H1 (cell line): ENCODE results near the gene PTER. TPM values are rescaled to one million over a fixed set of nuclear protein-coding genes. Genes with fewer than 3 reads are reported as not detected.
A peak's percentile ranks its signal among the peaks of the same experiment; 100 is the strongest.

Experiments
- CTCF ChIA-PET: fragments of 300-600 bp; sonication (Branson Sonifier 250); formaldehyde crosslinking; loops from one replicate; lab custom pipeline; 2021; ENCODE audit not compliant: partially characterized antibody; lab: Charles Lee
- POLR2A ChIA-PET: fragments of 300-600 bp; sonication (Branson Sonifier 250); formaldehyde crosslinking; loops from one replicate; lab custom pipeline; 2021; ENCODE audit warnings: inconsistent platforms; ENCODE audit not compliant: partially characterized antibody; lab: Charles Lee
- DNase-seq, 2 experiments: peaks; one replicate each; pipeline versions ENCODE4 v3.0.0 to v3.0.0-alpha.2; 2010 to 2022; ENCODE audit warnings: low spot score in 2 of 2, low read depth in 1 of 2, mixed read lengths in 1 of 2
- FAIRE-seq: peaks from 2 replicates; lab custom pipeline; 2011; peaks lifted over from hg19 to GRCh38; lab: Jason Lieb, UNC
- H2AFZ ChIP-seq: 2 replicates; pipeline ENCODE4 v1.8.1; 2012; ENCODE audit warnings: low read length, inconsistent platforms
- H2AK5ac ChIP-seq: 2 replicates; pipeline ENCODE4 v1.6.1; 2013; ENCODE audit warnings: low read depth, low read length
- H2BK120ac ChIP-seq: replicated peaks from 2 replicates; pipeline ENCODE3; 2013; ENCODE audit warnings: low read depth, low read length, inconsistent platforms
- H2BK12ac ChIP-seq: 2 replicates; pipeline ENCODE4 v1.6.1; 2013; ENCODE audit warnings: low read depth, low read length
- H2BK15ac ChIP-seq: 2 replicates; pipeline ENCODE4 v1.6.1; 2013; ENCODE audit warnings: low read length
- H2BK20ac ChIP-seq: 2 replicates; pipeline ENCODE4 v1.6.1; 2013; ENCODE audit warnings: low read length
- H2BK5ac ChIP-seq: 2 replicates; pipeline ENCODE4 v1.6.1; 2013; ENCODE audit warnings: low read depth, low read length
- H3K14ac ChIP-seq: 2 replicates; pipeline ENCODE4 v1.6.1; 2013; ENCODE audit warnings: inconsistent platforms; ENCODE audit not compliant: insufficient read length
- H3K18ac ChIP-seq: 2 replicates; pipeline ENCODE4 v1.6.1; 2013; ENCODE audit warnings: low read length; ENCODE audit errors: extremely low read depth
- H3K23ac ChIP-seq: 2 replicates; pipeline ENCODE4 v1.6.1; 2013; ENCODE audit warnings: inconsistent platforms; ENCODE audit not compliant: insufficient read length
- H3K23me2 ChIP-seq: 2 replicates; pipeline ENCODE4 v1.6.1; 2013; ENCODE audit warnings: low read depth, low read length
- H3K27ac ChIP-seq: 2 replicates; pipeline ENCODE4 v1.6.1; 2011; ENCODE audit warnings: low read depth, low read length, inconsistent platforms
- H3K27me3 ChIP-seq, 4 experiments: replicated peaks in 1 of 4; 1 replicate in 1 of 4; 2 replicates in 3 of 4; pipeline versions ENCODE4 v1.6.1 to v1.8.1; 2011 to 2013; ENCODE audit warnings: low read length in 3 of 4, mild to moderate bottlenecking in 3 of 4, inconsistent platforms in 2 of 4, mixed read lengths in 2 of 4, moderate library complexity in 1 of 4; ENCODE audit not compliant: control insufficient read depth in 3 of 4, insufficient read depth in 3 of 4; ENCODE audit errors: extremely low read depth in 1 of 4
- H3K36me3 ChIP-seq, 4 experiments: 2 replicates each; pipeline versions ENCODE4 v1.6.1 to v1.8.1; 2011 to 2013; ENCODE audit warnings: mild to moderate bottlenecking in 4 of 4, low read length in 3 of 4, moderate library complexity in 2 of 4, control low read depth in 1 of 4, inconsistent platforms in 1 of 4; ENCODE audit not compliant: insufficient read depth in 4 of 4, control insufficient read depth in 2 of 4
- H3K4ac ChIP-seq: replicated peaks from 2 replicates; pipeline ENCODE3; 2013; ENCODE audit warnings: low read length, low read depth, mixed read lengths, inconsistent platforms; ENCODE audit not compliant: insufficient read length
- H3K4me1 ChIP-seq, 4 experiments: replicated peaks in 1 of 4; 1 replicate in 1 of 4; 2 replicates in 3 of 4; pipeline versions ENCODE4 v1.6.1 to v1.8.1; 2011 to 2013; ENCODE audit warnings: low read length in 3 of 4, inconsistent platforms in 2 of 4, mixed read lengths in 1 of 4; ENCODE audit not compliant: insufficient read depth in 4 of 4, control insufficient read depth in 3 of 4
- H3K4me2 ChIP-seq, 2 experiments: 2 replicates each; pipeline versions ENCODE4 v1.6.1 to v1.8.1; 2011 to 2013; ENCODE audit warnings: low read depth in 2 of 2, low read length in 2 of 2, control low read depth in 1 of 2, inconsistent platforms in 1 of 2, mild to moderate bottlenecking in 1 of 2; ENCODE audit not compliant: insufficient read depth in 1 of 2
- H3K4me3 ChIP-seq, 4 experiments: fragments of 200-600, 300-600 bp in 1 of 4; sonication (generic), shearing (Covaris generic), sonication (Bioruptor Twin) in 1 of 4; 2 replicates each; pipeline versions ENCODE4 v1.5.1 to v1.8.1; 2011 to 2016; ENCODE audit warnings: low read length in 4 of 4, low read depth in 3 of 4, control low read depth in 2 of 4, inconsistent platforms in 2 of 4, mild to moderate bottlenecking in 2 of 4, mixed read lengths in 1 of 4, moderate library complexity in 1 of 4; ENCODE audit not compliant: insufficient read depth in 2 of 4; ENCODE audit errors: extremely low read depth in 1 of 4
- H3K56ac ChIP-seq: replicated peaks from 2 replicates; pipeline ENCODE3; 2013; ENCODE audit warnings: low read depth, mild to moderate bottlenecking, mixed read lengths, low read length, inconsistent platforms; ENCODE audit not compliant: insufficient read length
- H3K79me1 ChIP-seq: 2 replicates; pipeline ENCODE4 v1.6.1; 2013; ENCODE audit warnings: low read depth, low read length, control low read depth
- H3K79me2 ChIP-seq, 2 experiments: 2 replicates each; pipeline versions ENCODE4 v1.6.1 to v1.8.1; 2012 to 2013; ENCODE audit warnings: low read length in 2 of 2, mild to moderate bottlenecking in 2 of 2, inconsistent platforms in 1 of 2; ENCODE audit not compliant: insufficient read depth in 2 of 2, control insufficient read depth in 1 of 2
- H3K9ac ChIP-seq, 4 experiments: replicated peaks in 1 of 4; 1 replicate in 1 of 4; 2 replicates in 3 of 4; pipeline versions ENCODE4 v1.6.1 to v1.8.1; 2011 to 2013; ENCODE audit warnings: low read depth in 3 of 4, low read length in 3 of 4, control low read depth in 2 of 4, mild to moderate bottlenecking in 2 of 4, moderate library complexity in 2 of 4, inconsistent platforms in 1 of 4; ENCODE audit errors: extremely low read depth in 1 of 4
- H3K9me3 ChIP-seq, 2 experiments: 2 replicates each; pipeline versions ENCODE4 v1.6.1 to v1.8.1; 2012 to 2013; ENCODE audit warnings: mild to moderate bottlenecking in 2 of 2, moderate library complexity in 2 of 2, control low read depth in 1 of 2, inconsistent platforms in 1 of 2, low read depth in 1 of 2, low read length in 1 of 2, mixed read lengths in 1 of 2; ENCODE audit not compliant: insufficient read depth in 2 of 2
- H4K20me1 ChIP-seq, 2 experiments: replicated peaks in 1 of 2; 2 replicates each; pipeline versions ENCODE3 to v1.8.1; 2011 to 2013; ENCODE audit warnings: inconsistent platforms in 2 of 2, low read length in 2 of 2, mild to moderate bottlenecking in 1 of 2; ENCODE audit not compliant: insufficient read depth in 2 of 2, control insufficient read depth in 1 of 2
- H4K5ac ChIP-seq: 2 replicates; pipeline ENCODE4 v1.6.1; 2013; ENCODE audit warnings: low read length, low read depth, mixed read lengths, inconsistent platforms; ENCODE audit not compliant: insufficient read length
- H4K8ac ChIP-seq: 2 replicates; pipeline ENCODE4 v1.8.0; 2013; ENCODE audit warnings: mild to moderate bottlenecking, moderate library complexity, low read length, inconsistent platforms; ENCODE audit not compliant: insufficient read depth; ENCODE audit errors: extremely low read depth
- H4K91ac ChIP-seq: replicated peaks from 2 replicates; pipeline ENCODE3; 2013; ENCODE audit warnings: low read length, mixed read lengths, inconsistent platforms; ENCODE audit not compliant: insufficient read length
- HDAC2 ChIP-seq, 2 experiments: fragments of 300-600 bp in 1 of 2; sonication (generic) in 1 of 2; IDR thresholded peaks; 2 replicates each; pipeline ENCODE4 v1.6.1; 2011 to 2012; ENCODE audit warnings: low read depth in 2 of 2, low read length in 2 of 2, mild to moderate bottlenecking in 2 of 2, moderate library complexity in 2 of 2, borderline replicate concordance in 1 of 2, inconsistent platforms in 1 of 2
- RAD21 ChIP-seq, 2 experiments: IDR thresholded peaks in 1 of 2; conservative IDR thresholded peaks in 1 of 2; 2 replicates each; pipeline ENCODE4 v1.6.1; 2011; ENCODE audit warnings: low read depth in 2 of 2, low read length in 2 of 2, improper control_type of control experiment in 1 of 2, inconsistent platforms in 1 of 2, mild to moderate bottlenecking in 1 of 2, moderate library complexity in 1 of 2
- RBBP5 ChIP-seq: IDR thresholded peaks from 2 replicates; pipeline ENCODE4 v1.7.1; 2012; ENCODE audit warnings: low read depth, mild to moderate bottlenecking, inconsistent platforms, low read length, moderate library complexity, borderline replicate concordance
- WGBS, 2 experiments: shearing (Covaris generic) in 1 of 2; methylation state at CpG; one replicate each; pipeline versions ENCODE4 v1.1.6 to v1.1.7; 2013 to 2015; ENCODE audit warnings: low lambda C conversion rate in 2 of 2, mixed read lengths in 2 of 2, inconsistent platforms in 1 of 2, low coverage in 1 of 2, missing lambda C conversion rate in 1 of 2; ENCODE audit not compliant: insufficient replicate concordance in 2 of 2, insufficient coverage in 1 of 2, insufficient read length in 1 of 2; ENCODE audit errors: extremely low coverage in 1 of 2, missing lambda C conversion rate in 1 of 2; 5-methylcytosine and 5-hydroxymethylcytosine counted together
- polyA plus RNA-seq, 7 experiments: library from polyadenylated mRNA; depleted of rRNA in 3 of 7; stranded (reverse) in 5 of 7; unstranded in 2 of 7; fragments of >200 nt in 5 of 7; fragments of 200-250 nt in 2 of 7; gene quantifications; 1 replicate in 5 of 7; 2 replicates in 1 of 7; 4 replicates in 1 of 7; pipeline versions ENCODE4 v1.2.1 to v1.2.3, GENCODE V29; 2011 to 2013; ENCODE audit warnings: missing spikeins in 2 of 7, mixed read lengths in 2 of 7
- total RNA-seq: library from RNA; stranded (reverse); fragmentation: NEBNext Ultra II Directional; extraction: Animal tissue kit (Norgen Biotek cat#: 25700); gene quantifications from 2 replicates; pipeline ENCODE4 v1.2.1, GENCODE V29; 2021
- TF ChIP-seq, protein P1 (sequence below), 3 experiments: IDR thresholded peaks; 1 replicate in 2 of 3; 2 replicates in 1 of 3; pipeline versions ENCODE4 v1.5.1 to v1.6.1; 2011; ENCODE audit warnings: low read length in 3 of 3, mild to moderate bottlenecking in 3 of 3, inconsistent platforms in 2 of 3, low read depth in 1 of 3, moderate library complexity in 1 of 3; ENCODE audit not compliant: insufficient read depth in 1 of 3; ENCODE audit errors: control extremely low read depth in 1 of 3

PTER gene
- total and polyA plus RNA-seq, 2 of the 8 experiments (the other 6 are each of a cell fraction or from before 2014, with no cell fraction given) = 4.4 to 7.8 TPM

- H3K18ac ChIP-seq = no peak overlapping the region
- no peak overlapping the region for H3K9ac ChIP-seq
- H3K9me3 ChIP-seq = no peaks in the 10 kb centered on the region
- no peak overlapping the region for H3K23ac ChIP-seq
- H4K91ac ChIP-seq = no peak overlapping the region
- no peak overlapping the region for H2BK15ac ChIP-seq
- no peak overlapping the region for H2BK12ac ChIP-seq
- H3K27me3 ChIP-seq = peaks cover 14 to 44% (median 33%) of the 10 kb centered on the region in 4 experiments
- CTCF ChIA-PET = interaction anchor here (0.6 to 2.0 kb wide), 17 partner anchors 9 to 616 kb away, joined by 3 to 11 read pairs (median 3); no protein-coding TSS in a partner anchor
- H3K4me3 ChIP-seq = peak overlapping the region in 1 of 4 experiments; percentile 72; a peak in 2 of 8 replicates
- H3K36me3 ChIP-seq = no peaks in the 10 kb centered on the region
- no peak overlapping the region for H3K27ac ChIP-seq
- H2AK5ac ChIP-seq = no peak overlapping the region
- H3K23me2 ChIP-seq = peaks cover 7% of the 10 kb centered on the region; the same call in 1 of the 2 replicates
- H4K8ac ChIP-seq = no peak overlapping the region
- H3K14ac ChIP-seq = no peak overlapping the region
- DNase-seq (no peak), FAIRE-seq (no peak)
- peaks cover 0 to 3% of the 10 kb centered on the region in 2 experiments for H4K20me1 ChIP-seq
- WGBS, 2 experiments = 49% methylated on average over 4 of the region's 4 CpGs; no CpG with 5 or more reads in 1 of the 2 experiments
- H2BK5ac ChIP-seq = no peak overlapping the region
- no peak overlapping the region for H2AFZ ChIP-seq
- TF ChIP-seq HDAC2 (IDR thresholded peaks at IDR 0.05; ENCODE audit: borderline replicate concordance in 1 of 2, low read depth in 2 of 2, low read length in 2 of 2) (no peak), RAD21 (IDR thresholded peaks at IDR 0.05 in 1 of 2, conservative IDR thresholded peaks at IDR 0.05 in 1 of 2; ENCODE audit: low read depth in 2 of 2, low read length in 2 of 2) (peak in 1 of 2 experiments; percentile 19; a peak in 1 of 4 replicates), RBBP5 (no peak)
- TF ChIP-seq, protein P1, sequence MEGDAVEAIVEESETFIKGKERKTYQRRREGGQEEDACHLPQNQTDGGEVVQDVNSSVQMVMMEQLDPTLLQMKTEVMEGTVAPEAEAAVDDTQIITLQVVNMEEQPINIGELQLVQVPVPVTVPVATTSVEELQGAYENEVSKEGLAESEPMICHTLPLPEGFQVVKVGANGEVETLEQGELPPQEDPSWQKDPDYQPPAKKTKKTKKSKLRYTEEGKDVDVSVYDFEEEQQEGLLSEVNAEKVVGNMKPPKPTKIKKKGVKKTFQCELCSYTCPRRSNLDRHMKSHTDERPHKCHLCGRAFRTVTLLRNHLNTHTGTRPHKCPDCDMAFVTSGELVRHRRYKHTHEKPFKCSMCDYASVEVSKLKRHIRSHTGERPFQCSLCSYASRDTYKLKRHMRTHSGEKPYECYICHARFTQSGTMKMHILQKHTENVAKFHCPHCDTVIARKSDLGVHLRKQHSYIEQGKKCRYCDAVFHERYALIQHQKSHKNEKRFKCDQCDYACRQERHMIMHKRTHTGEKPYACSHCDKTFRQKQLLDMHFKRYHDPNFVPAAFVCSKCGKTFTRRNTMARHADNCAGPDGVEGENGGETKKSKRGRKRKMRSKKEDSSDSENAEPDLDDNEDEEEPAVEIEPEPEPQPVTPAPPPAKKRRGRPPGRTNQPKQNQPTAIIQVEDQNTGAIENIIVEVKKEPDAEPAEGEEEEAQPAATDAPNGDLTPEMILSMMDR (IDR thresholded peaks at IDR 0.05; ENCODE audit: control extremely low read depth in 1 of 3, insufficient read depth in 1 of 3, low read depth in 1 of 3, low read length in 3 of 3) = peak in 1 of 3 experiments; percentile 19; a peak in 1 of 4 replicates
- H3K79me1 ChIP-seq = no peaks in the 10 kb centered on the region
- POLR2A ChIA-PET = interaction anchor here (1.5 kb wide), 1 partner anchor 617 kb away, joined by 3 read pairs; no protein-coding TSS in a partner anchor
- no peak overlapping the region for H4K5ac ChIP-seq
- H3K79me2 ChIP-seq = no peaks in the 10 kb centered on the region
- H3K4ac ChIP-seq = no peak overlapping the region
- peak overlapping the region; percentile 92 to 93; a peak in 3 of 4 replicates for H3K4me2 ChIP-seq
- H3K4me1 ChIP-seq = peaks cover 4 to 14% (median 6%) of the 10 kb centered on the region in 4 experiments
- no peak overlapping the region for H3K56ac ChIP-seq
- H2BK120ac ChIP-seq = no peak overlapping the region
- H2BK20ac ChIP-seq = no peak overlapping the region
Measured at GRCh38 chr10:16518822-16519221, 82.0 kb downstream of the PTER start.
